Mesendoderm (in vitro differentiated cells): Measurements from ENCODE around the gene SVIL.

Experiments
- DNase-seq: peaks from one replicate; pipeline ENCODE4 v3.0.0; 2013
- H2AK5ac ChIP-seq: 2 replicates; pipeline ENCODE4 v1.6.1; 2013; ENCODE audit warnings: low read length, inconsistent platforms
- H2BK120ac ChIP-seq: 2 replicates; pipeline ENCODE4 v1.6.1; 2013; ENCODE audit warnings: low read depth, mild to moderate bottlenecking, low read length, moderate library complexity, mixed read lengths
- H2BK15ac ChIP-seq: replicated peaks from 2 replicates; pipeline ENCODE4 v1.6.1; 2013; ENCODE audit warnings: low read depth, mild to moderate bottlenecking, moderate library complexity
- H2BK5ac ChIP-seq: 2 replicates; pipeline ENCODE4 v1.6.1; 2013; ENCODE audit warnings: low read length, inconsistent platforms
- H3K18ac ChIP-seq: 2 replicates; pipeline ENCODE4 v1.6.1; 2013; ENCODE audit warnings: mild to moderate bottlenecking, low read length, mixed read lengths
- H3K23ac ChIP-seq: one replicate; pipeline ENCODE4 v1.6.1; 2013; ENCODE audit warnings: low read length
- H3K27ac ChIP-seq: 2 replicates; pipeline ENCODE4 v1.5.1; 2013; ENCODE audit warnings: low read depth, mild to moderate bottlenecking, inconsistent platforms, low read length, moderate library complexity
- H3K27me3 ChIP-seq: 2 replicates; pipeline ENCODE4 v1.6.1; 2013; ENCODE audit warnings: low read length, control low read depth, mild to moderate bottlenecking, inconsistent platforms; ENCODE audit not compliant: insufficient read depth, poor library complexity
- H3K36me3 ChIP-seq: 2 replicates; pipeline ENCODE4 v1.6.1; 2013; ENCODE audit warnings: low read length, inconsistent platforms; ENCODE audit not compliant: control insufficient read depth, insufficient read depth
- H3K4ac ChIP-seq: one replicate; pipeline ENCODE4 v1.6.1; 2013; ENCODE audit warnings: low read depth, mild to moderate bottlenecking, low read length, moderate library complexity
- H3K4me1 ChIP-seq: 2 replicates; pipeline ENCODE4 v1.6.1; 2013; ENCODE audit warnings: low read depth, low read length, inconsistent platforms; ENCODE audit not compliant: control insufficient read depth
- H3K4me2 ChIP-seq: 2 replicates; pipeline ENCODE4 v1.6.1; 2013; ENCODE audit warnings: low read length
- H3K4me3 ChIP-seq: 2 replicates; pipeline ENCODE4 v1.5.1; 2013; ENCODE audit warnings: mild to moderate bottlenecking, low read length
- H3K56ac ChIP-seq: one replicate; pipeline ENCODE4 v1.6.1; 2013; ENCODE audit warnings: low read length
- H3K79me1 ChIP-seq: 2 replicates; pipeline ENCODE4 v1.6.1; 2013; ENCODE audit warnings: low read length, inconsistent platforms
- H3K79me2 ChIP-seq: 2 replicates; pipeline ENCODE4 v1.6.1; 2013; ENCODE audit warnings: mild to moderate bottlenecking, low read length; ENCODE audit not compliant: control insufficient read depth, insufficient read depth
- H3K9ac ChIP-seq: 2 replicates; pipeline ENCODE4 v1.6.1; 2013; ENCODE audit warnings: low read length, inconsistent platforms
- H4K5ac ChIP-seq: one replicate; pipeline ENCODE4 v1.6.1; 2013; ENCODE audit warnings: low read length
- H4K8ac ChIP-seq: one replicate; pipeline ENCODE4 v1.6.1; 2013; ENCODE audit warnings: low read depth, mild to moderate bottlenecking, control low read depth, low read length, moderate library complexity
- WGBS: extraction: QIAGEN DNeasy Blood & Tissue Kit; methylation state at CpG from one replicate; pipeline ENCODE4 v1.1.7; 2013; ENCODE audit warnings: low lambda C conversion rate, missing lambda C conversion rate; ENCODE audit not compliant: insufficient coverage; ENCODE audit errors: extremely low coverage; 5-methylcytosine and 5-hydroxymethylcytosine counted together

Gene SVIL

DNA sequence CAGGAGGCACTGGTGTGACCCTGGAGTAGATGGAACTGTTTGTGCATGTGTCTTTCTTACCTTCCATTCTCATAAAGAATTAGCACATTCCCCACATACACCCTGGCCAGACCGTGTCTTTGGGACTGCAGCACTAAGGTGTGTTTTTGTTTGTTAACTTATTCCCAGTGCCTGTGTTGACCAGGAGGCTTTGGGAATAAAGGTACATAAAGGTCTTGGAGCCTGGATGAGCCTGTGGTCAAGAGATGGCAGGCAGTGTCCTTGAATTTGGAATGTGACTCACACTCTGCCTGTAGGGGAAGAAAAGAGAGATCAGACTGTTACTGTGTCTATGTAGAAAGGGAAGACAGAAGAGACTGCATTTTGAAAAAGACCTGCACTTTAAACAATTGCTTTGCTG, 208.4 kb downstream of the SVIL start:
- Histone ChIP-seq H3K23ac (no peak overlapping the region), H4K8ac (no peak overlapping the region), H2BK5ac (no peak overlapping the region), H3K27ac (no peak overlapping the region), H3K9ac (no peak overlapping the region), H3K4me2 (no peak overlapping the region), H3K56ac (no peak overlapping the region), H3K4ac (no peak overlapping the region), H3K79me1 (no peaks in the 10 kb centered on the region), H4K5ac (no peak overlapping the region), H2AK5ac (no peak overlapping the region), H3K18ac (no peak overlapping the region), H3K79me2 (no peaks in the 10 kb centered on the region), H3K4me1 (no peaks in the 10 kb centered on the region), H3K27me3 (no peaks in the 10 kb centered on the region), H3K36me3 (no peaks in the 10 kb centered on the region), H3K4me3 (no peak overlapping the region), H2BK120ac (no peak overlapping the region), H2BK15ac (no peak overlapping the region)
- no peak for DNase-seq
- no CpG with 5 or more reads among the region's 1 CpG for WGBS

DNA sequence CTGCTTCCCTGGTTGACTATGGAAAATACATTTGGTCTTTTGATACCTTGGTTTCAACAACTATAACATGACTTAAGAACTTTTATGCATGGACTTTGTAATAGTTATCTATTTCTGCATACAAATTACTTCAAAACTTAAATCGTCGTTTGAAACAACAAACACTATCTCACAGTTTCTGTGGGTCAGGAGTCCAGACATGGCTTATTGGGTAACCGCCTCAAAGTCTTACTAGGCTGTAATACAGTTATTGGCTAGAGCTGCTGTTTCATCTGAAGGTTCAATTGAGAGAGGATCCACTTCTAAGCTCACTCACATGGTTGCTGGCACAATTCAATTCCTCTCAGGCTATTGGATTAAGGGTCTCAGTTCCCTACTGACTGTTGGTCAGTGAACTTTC, 210.8 kb downstream of the SVIL start:
- Histone ChIP-seq H3K79me2 (no peaks in the 10 kb centered on the region), H3K4ac (no peak overlapping the region)

DNA sequence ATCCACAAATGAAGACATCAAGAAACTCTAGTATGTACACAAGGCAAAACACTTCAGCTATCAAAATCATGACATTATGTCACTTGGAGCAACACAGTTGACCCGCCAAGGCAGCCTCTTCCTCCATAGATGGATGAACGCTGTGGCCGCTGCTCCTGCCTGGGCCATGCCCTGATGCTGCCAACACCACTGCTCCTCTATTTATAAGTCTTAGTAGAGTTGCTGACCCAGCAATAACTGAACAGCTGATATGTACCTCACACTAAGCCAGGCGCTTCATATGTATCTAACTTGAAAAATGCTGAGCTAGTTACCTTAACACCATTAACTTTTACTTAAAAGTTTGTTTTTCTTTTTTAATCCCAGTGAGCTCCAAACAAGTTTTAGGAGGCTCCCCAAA, 214.0 kb downstream of the SVIL start:
- WGBS, result no CpG with 5 or more reads among the region's 4 CpGs

More for the DNA sequence above, 210.8 kb downstream of the SVIL start:
- Histone ChIP-seq H2BK120ac (no peak overlapping the region), H3K4me3 (no peak overlapping the region), H3K36me3 (no peaks in the 10 kb centered on the region), H3K27ac (no peak overlapping the region), H3K79me1 (no peaks in the 10 kb centered on the region), H4K5ac (no peak overlapping the region), H2BK15ac (no peak overlapping the region), H2AK5ac (no peak overlapping the region), H4K8ac (no peak overlapping the region), H3K56ac (no peak overlapping the region), H2BK5ac (no peak overlapping the region), H3K18ac (no peak overlapping the region), H3K4me1 (no peaks in the 10 kb centered on the region), H3K4me2 (no peak overlapping the region), H3K9ac (no peak overlapping the region), H3K27me3 (no peaks in the 10 kb centered on the region), H3K23ac (no peak overlapping the region)
- DNase-seq, result no peak
- no CpG with 5 or more reads among the region's 3 CpGs for WGBS

DNA sequence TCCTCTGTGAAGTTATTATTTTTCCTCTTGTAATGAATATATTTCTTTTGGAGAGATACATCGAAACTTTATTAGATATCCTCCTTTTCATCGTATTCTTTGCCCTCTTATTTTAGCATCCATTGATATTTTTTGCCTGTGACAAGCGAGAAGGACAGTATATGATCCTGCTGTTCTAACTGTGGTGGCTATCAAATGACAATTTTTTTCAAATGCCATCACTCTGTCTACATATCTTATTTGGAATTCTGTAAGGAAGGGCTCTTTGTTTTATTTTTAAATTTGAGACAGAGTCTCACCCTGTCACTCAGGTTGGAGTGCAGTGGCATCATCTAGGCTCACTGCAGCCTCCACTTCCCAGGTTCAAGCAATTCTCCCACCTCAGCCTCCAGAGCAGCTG, 217.4 kb downstream of the SVIL start:
- Histone ChIP-seq H3K56ac (no peak overlapping the region), H2AK5ac (no peak overlapping the region), H2BK15ac (no peak overlapping the region), H3K79me1 (no peaks in the 10 kb centered on the region), H3K27me3 (no peaks in the 10 kb centered on the region), H2BK5ac (no peak overlapping the region), H3K36me3 (no peaks in the 10 kb centered on the region), H3K18ac (no peak overlapping the region), H3K27ac (no peak overlapping the region), H3K4me3 (no peak overlapping the region), H2BK120ac (no peak overlapping the region), H3K79me2 (no peaks in the 10 kb centered on the region), H4K8ac (no peak overlapping the region), H3K4ac (no peak overlapping the region), H3K4me2 (no peak overlapping the region), H3K4me1 (no peaks in the 10 kb centered on the region), H3K9ac (no peak overlapping the region), H4K5ac (no peak overlapping the region), H3K23ac (no peak overlapping the region)
- no CpG with 5 or more reads among the region's 3 CpGs for WGBS
- no peak for DNase-seq

More for the DNA sequence above, 214.0 kb downstream of the SVIL start:
- Histone ChIP-seq H3K36me3 (no peaks in the 10 kb centered on the region), H3K79me2 (no peaks in the 10 kb centered on the region), H3K23ac (no peak overlapping the region), H4K5ac (no peak overlapping the region), H3K56ac (no peak overlapping the region), H3K79me1 (no peaks in the 10 kb centered on the region), H3K18ac (no peak overlapping the region), H3K27me3 (no peaks in the 10 kb centered on the region), H3K9ac (no peak overlapping the region), H4K8ac (no peak overlapping the region), H2BK120ac (no peak overlapping the region), H3K4ac (no peak overlapping the region), H2AK5ac (no peak overlapping the region), H2BK15ac (no peak overlapping the region), H3K4me3 (no peak overlapping the region), H3K4me1 (no peaks in the 10 kb centered on the region), H3K27ac (no peak overlapping the region), H2BK5ac (no peak overlapping the region), H3K4me2 (no peak overlapping the region)
- no peak for DNase-seq

DNA sequence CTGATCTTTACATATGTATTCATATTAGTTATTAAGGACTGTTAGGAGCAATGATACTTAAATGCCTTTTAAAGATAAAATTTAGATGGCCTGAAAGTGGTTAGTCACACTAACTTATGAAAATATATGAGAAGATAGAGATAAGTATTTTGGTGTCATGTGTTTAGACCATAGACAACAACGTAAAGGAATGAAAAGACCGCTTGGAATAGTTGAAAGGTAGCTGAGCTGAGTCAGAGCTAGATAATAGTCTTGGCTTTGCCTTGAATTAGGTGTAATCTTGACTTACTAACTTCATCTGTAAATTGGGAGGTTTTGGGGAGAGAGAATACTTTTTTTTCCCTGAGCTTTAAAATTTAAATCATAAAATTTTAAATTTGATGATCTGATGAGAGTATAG, 218.9 kb downstream of the SVIL start:
- no peaks in the 10 kb centered on the region for H3K4me1 ChIP-seq
- H3K79me1 ChIP-seq, result no peaks in the 10 kb centered on the region
- no peak overlapping the region for H3K18ac ChIP-seq
- H3K27me3 ChIP-seq, result no peaks in the 10 kb centered on the region
- H4K5ac ChIP-seq, result no peak overlapping the region
- H3K27ac ChIP-seq, result no peak overlapping the region
- H4K8ac ChIP-seq, result no peak overlapping the region
- H2BK5ac ChIP-seq, result no peak overlapping the region
- no peaks in the 10 kb centered on the region for H3K36me3 ChIP-seq
- no peak overlapping the region for H2BK15ac ChIP-seq
- no peak overlapping the region for H3K56ac ChIP-seq
- no peak overlapping the region for H3K4me2 ChIP-seq
- H3K23ac ChIP-seq, result no peak overlapping the region
- no peak overlapping the region for H3K4me3 ChIP-seq
- WGBS, result no CpG with 5 or more reads among the region's 2 CpGs
- no peak overlapping the region for H2AK5ac ChIP-seq
- no peak overlapping the region for H3K4ac ChIP-seq
- DNase-seq, result no peak
- no peak overlapping the region for H2BK120ac ChIP-seq
- no peaks in the 10 kb centered on the region for H3K79me2 ChIP-seq
- H3K9ac ChIP-seq, result no peak overlapping the region

DNA sequence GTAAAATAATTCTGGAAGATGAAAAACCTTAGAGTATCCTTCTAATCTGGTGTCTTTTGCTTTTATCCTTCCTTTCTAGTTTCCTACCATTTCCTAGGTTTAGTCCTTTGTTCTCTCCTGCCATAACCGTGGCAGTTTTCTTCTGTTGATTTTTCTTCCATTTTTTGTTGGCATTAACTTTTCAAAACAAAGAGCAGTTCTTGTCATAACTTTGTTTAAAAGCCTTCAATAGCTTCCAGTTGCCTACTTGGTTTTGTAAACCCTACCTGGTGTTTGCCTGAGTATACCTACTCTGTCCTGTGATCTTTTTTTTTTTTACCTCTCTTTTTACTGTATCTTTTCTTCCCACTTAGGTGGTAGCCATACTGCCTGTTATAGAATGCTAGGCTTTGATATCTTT, 220.3 kb downstream of the SVIL start:
- Histone ChIP-seq H3K18ac (no peak overlapping the region), H3K4me2 (no peak overlapping the region), H3K36me3 (no peaks in the 10 kb centered on the region), H2BK15ac (no peak overlapping the region), H3K9ac (no peak overlapping the region), H3K79me2 (no peaks in the 10 kb centered on the region), H3K4me3 (no peak overlapping the region), H3K56ac (no peak overlapping the region), H2BK120ac (no peak overlapping the region), H3K4me1 (no peaks in the 10 kb centered on the region), H3K79me1 (no peaks in the 10 kb centered on the region), H2BK5ac (no peak overlapping the region), H4K8ac (no peak overlapping the region), H3K27ac (no peak overlapping the region), H2AK5ac (no peak overlapping the region), H4K5ac (no peak overlapping the region), H3K27me3 (no peaks in the 10 kb centered on the region), H3K23ac (no peak overlapping the region), H3K4ac (no peak overlapping the region)
- WGBS, result no CpG with 5 or more reads among the region's 1 CpG
- no peak for DNase-seq
